Activated CD8-positive, alpha-beta T cell treated with anti-CD3 and anti-CD28 coated beads for 36 hours (primary cell): ENCODE data around the gene NLRP7. TPM values are rescaled to one million over a fixed set of nuclear protein-coding genes. Genes with fewer than 3 reads are reported as not detected.
"Not testable (repeated sequence)": the region's sequence is repeated elsewhere in the genome, so short reads cannot be mapped to it uniquely, and the experiment has no call there.

Source experiments
- ATAC-seq: fragments of 200-7000 bp; cut with Tn5 transposase; one replicate; pipeline ENCODE4 v1.10.0; 2021; ENCODE audit warnings: mild to moderate bottlenecking, moderate library complexity
- CTCF ChIA-PET: fragments of 350-600 bp; sonication (Branson Sonifier 250); formaldehyde crosslinking; loops from one replicate; lab custom pipeline; 2021; ENCODE audit warnings: antibody characterized with exemption; lab: Charles Lee
- POLR2A ChIA-PET: fragments of 350-600 bp; sonication (Branson Sonifier 250); formaldehyde crosslinking; loops from one replicate; lab custom pipeline; 2021; ENCODE audit warnings: antibody characterized with exemption; lab: Charles Lee
- DNase-seq: peaks from one replicate; pipeline ENCODE4 v3.0.0-alpha.2; 2020
- H3K27ac Mint-ChIP-seq: one replicate; pipeline ENCODE4 v1.8.0; 2021; ENCODE audit warnings: mild to moderate bottlenecking, mixed read lengths
- H3K27me3 Mint-ChIP-seq: one replicate; pipeline ENCODE4 v1.8.0; 2021; ENCODE audit warnings: mixed read lengths
- H3K36me3 Mint-ChIP-seq: one replicate; pipeline ENCODE4 v1.8.0; 2021; ENCODE audit warnings: low read depth, mixed read lengths
- H3K4me1 Mint-ChIP-seq: one replicate; pipeline ENCODE4 v1.8.0; 2021; ENCODE audit warnings: low read depth, mixed read lengths
- H3K4me3 Mint-ChIP-seq: one replicate; pipeline ENCODE4 v1.8.0; 2021; ENCODE audit warnings: mild to moderate bottlenecking, moderate library complexity, mixed read lengths
- H3K9me3 Mint-ChIP-seq: one replicate; pipeline ENCODE4 v1.8.0; 2021; ENCODE audit warnings: mixed read lengths
- intact Hi-C: fragments of 100-400 bp; cut with micrococcal nuclease; formaldehyde crosslinking; loops from one replicate; pipeline ENCODE4 v1.10.0; 2022
- total RNA-seq, 2 experiments: library from RNA; stranded (reverse); gene quantifications; one replicate each; pipeline ENCODE4 v1.2.3, GENCODE V29; 2021
- TF ChIP-seq, protein P1 (sequence below): fragments of 200-600 bp; IDR thresholded peaks from one replicate; pipeline ENCODE4 v1.8.0; 2022; ENCODE audit warnings: antibody characterized with exemption, mild to moderate bottlenecking

Gene NLRP7
- total RNA-seq, 2 experiments from 2014 or later, result not detected

DNA sequence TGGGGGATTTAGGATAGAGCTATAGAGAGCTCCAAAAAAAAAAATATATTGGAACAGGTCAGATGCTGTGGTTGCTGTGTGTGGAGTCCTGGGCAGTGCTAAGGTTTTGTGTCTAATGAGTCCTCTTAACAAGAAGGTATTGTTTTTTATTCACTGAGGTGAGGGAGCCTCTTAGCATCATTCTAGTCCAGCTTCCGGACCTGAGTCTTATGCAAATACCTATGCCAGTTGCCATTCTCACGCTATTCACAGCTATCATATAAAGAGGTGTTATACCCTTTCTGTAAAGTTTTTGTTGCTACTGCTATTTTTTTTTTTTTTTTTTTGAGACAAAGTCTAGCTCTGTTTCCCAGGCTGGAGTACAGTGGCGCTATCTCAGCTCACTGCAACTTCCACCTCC lies 20.3 kb upstream of the NLRP7 start:
- Mint-ChIP-seq H3K27me3 (no peaks in the 10 kb centered on the region), H3K27ac (no peak overlapping the region), H3K4me3 (peak overlapping the region; percentile 50), H3K4me1 (no peaks in the 10 kb centered on the region), H3K36me3 (peaks cover 2% of the 10 kb centered on the region), H3K9me3 (no peaks in the 10 kb centered on the region)
- intact Hi-C loops, result no loop called here
- ATAC-seq (no peak), DNase-seq (no peak)
- TF ChIP-seq, protein P1, sequence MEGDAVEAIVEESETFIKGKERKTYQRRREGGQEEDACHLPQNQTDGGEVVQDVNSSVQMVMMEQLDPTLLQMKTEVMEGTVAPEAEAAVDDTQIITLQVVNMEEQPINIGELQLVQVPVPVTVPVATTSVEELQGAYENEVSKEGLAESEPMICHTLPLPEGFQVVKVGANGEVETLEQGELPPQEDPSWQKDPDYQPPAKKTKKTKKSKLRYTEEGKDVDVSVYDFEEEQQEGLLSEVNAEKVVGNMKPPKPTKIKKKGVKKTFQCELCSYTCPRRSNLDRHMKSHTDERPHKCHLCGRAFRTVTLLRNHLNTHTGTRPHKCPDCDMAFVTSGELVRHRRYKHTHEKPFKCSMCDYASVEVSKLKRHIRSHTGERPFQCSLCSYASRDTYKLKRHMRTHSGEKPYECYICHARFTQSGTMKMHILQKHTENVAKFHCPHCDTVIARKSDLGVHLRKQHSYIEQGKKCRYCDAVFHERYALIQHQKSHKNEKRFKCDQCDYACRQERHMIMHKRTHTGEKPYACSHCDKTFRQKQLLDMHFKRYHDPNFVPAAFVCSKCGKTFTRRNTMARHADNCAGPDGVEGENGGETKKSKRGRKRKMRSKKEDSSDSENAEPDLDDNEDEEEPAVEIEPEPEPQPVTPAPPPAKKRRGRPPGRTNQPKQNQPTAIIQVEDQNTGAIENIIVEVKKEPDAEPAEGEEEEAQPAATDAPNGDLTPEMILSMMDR, result no peak
- POLR2A ChIA-PET, result no interaction called here
- CTCF ChIA-PET, result no interaction called here

DNA sequence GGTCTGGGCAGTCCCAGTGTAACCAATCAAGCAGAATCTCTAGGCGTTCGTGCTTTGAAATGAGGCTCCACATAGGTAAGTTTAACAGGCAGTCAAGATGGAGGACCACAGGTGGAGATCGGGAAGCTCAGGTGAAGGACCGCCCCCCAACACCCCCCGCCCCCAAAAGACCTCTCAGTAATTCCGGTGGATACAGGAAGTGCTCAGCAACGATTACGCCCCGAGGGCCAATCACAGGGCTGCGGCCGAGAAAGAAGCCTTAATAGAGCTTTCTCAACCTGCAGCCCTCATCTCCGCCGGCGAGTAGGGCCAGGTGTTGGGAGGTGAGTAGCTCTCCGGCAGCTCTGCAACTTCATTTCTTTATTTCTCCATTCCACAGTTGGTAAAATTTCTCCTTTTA lies 17.7 kb upstream of the NLRP7 start:
- H3K4me1 Mint-ChIP-seq, ATAC-seq, H3K27ac Mint-ChIP-seq, H3K27me3 Mint-ChIP-seq, intact Hi-C loops, H3K9me3 Mint-ChIP-seq, DNase-seq, POLR2A ChIA-PET, H3K4me3 Mint-ChIP-seq, CTCF ChIA-PET, H3K36me3 Mint-ChIP-seq: not testable (repeated sequence)

- Mint-ChIP-seq H3K9me3 (no peaks in the 10 kb centered on the region), H3K4me3 (no peak overlapping the region), H3K4me1 (peaks cover 2% of the 10 kb centered on the region), H3K27ac (no peak overlapping the region), H3K36me3 (no peaks in the 10 kb centered on the region), H3K27me3 (peaks cover 7% of the 10 kb centered on the region)
- TF ChIP-seq, protein P1, result no peak
- DNase-seq (no peak), ATAC-seq (no peak)
- intact Hi-C loops, result no loop called here
- CTCF ChIA-PET, result no interaction called here
- POLR2A ChIA-PET, result no interaction called here
Observed at GRCh38 chr19:54959840-54960239, 12.5 kb upstream of the NLRP7 start.

- Mint-ChIP-seq H3K4me3 (no peak overlapping the region), H3K27ac (no peak overlapping the region), H3K36me3 (no peaks in the 10 kb centered on the region), H3K27me3 (peaks cover 7% of the 10 kb centered on the region), H3K9me3 (no peaks in the 10 kb centered on the region), H3K4me1 (peaks cover 2% of the 10 kb centered on the region)
- no peak for ATAC-seq
- ChIA-PET CTCF (no interaction called here), POLR2A (no interaction called here)
- TF ChIP-seq, protein P1, result no peak
- intact Hi-C loops, result no loop called here
- DNase-seq, result no peak
Observed at GRCh38 chr19:54955376-54955775, 8.0 kb upstream of the NLRP7 start.

- POLR2A ChIA-PET, H3K4me1 Mint-ChIP-seq, DNase-seq, H3K27me3 Mint-ChIP-seq, H3K36me3 Mint-ChIP-seq, H3K9me3 Mint-ChIP-seq, ATAC-seq, H3K4me3 Mint-ChIP-seq, intact Hi-C loops, H3K27ac Mint-ChIP-seq, CTCF ChIA-PET: not testable (repeated sequence)
Observed at GRCh38 chr19:54953345-54953713, 6.0 kb upstream of the NLRP7 start.

- POLR2A ChIA-PET, result no interaction called here
- H3K27me3 Mint-ChIP-seq, result peaks cover 1% of the 10 kb centered on the region
- ATAC-seq (no peak), DNase-seq (no peak)
- intact Hi-C loops, result no loop called here
- no peaks in the 10 kb centered on the region for H3K4me1 Mint-ChIP-seq
- no peaks in the 10 kb centered on the region for H3K36me3 Mint-ChIP-seq
- no peaks in the 10 kb centered on the region for H3K9me3 Mint-ChIP-seq
- no peak overlapping the region for H3K27ac Mint-ChIP-seq
- H3K4me3 Mint-ChIP-seq, result no peak overlapping the region
- CTCF ChIA-PET, result no interaction called here
- TF ChIP-seq, protein P1, result no peak
Observed at GRCh38 chr19:54952591-54953344, 5.4 kb upstream of the NLRP7 start.

- DNase-seq, CTCF ChIA-PET, H3K4me1 Mint-ChIP-seq, ATAC-seq, H3K27ac Mint-ChIP-seq, H3K36me3 Mint-ChIP-seq, intact Hi-C loops, POLR2A ChIA-PET, H3K4me3 Mint-ChIP-seq, H3K9me3 Mint-ChIP-seq, H3K27me3 Mint-ChIP-seq: not testable (repeated sequence)
Observed at GRCh38 chr19:54950580-54950979, 3.2 kb upstream of the NLRP7 start.
